ENCODE data around the gene TMX4.
A peak's percentile ranks its signal among the peaks of the same experiment; 100 is the strongest.

- TF ChIP-seq CTCF (conservative IDR thresholded peaks at IDR 0.05; ENCODE audit: low read length) (peak; percentile 79), EZH2phosphoT487 (IDR thresholded peaks at IDR 0.05; ENCODE audit: borderline replicate concordance) (no peak)
These were observed 24.2 kb upstream of the TMX4 start for GRCh38 chr20:8043687-8044282.

Measured in Loucy (cell line).